ENCODE results near the gene NTM.

Gene NTM

GRCh38 chr11:131808470-131808869 lies 438.1 kb downstream of the NTM start:
- no peak for DNase-seq

DNA sequence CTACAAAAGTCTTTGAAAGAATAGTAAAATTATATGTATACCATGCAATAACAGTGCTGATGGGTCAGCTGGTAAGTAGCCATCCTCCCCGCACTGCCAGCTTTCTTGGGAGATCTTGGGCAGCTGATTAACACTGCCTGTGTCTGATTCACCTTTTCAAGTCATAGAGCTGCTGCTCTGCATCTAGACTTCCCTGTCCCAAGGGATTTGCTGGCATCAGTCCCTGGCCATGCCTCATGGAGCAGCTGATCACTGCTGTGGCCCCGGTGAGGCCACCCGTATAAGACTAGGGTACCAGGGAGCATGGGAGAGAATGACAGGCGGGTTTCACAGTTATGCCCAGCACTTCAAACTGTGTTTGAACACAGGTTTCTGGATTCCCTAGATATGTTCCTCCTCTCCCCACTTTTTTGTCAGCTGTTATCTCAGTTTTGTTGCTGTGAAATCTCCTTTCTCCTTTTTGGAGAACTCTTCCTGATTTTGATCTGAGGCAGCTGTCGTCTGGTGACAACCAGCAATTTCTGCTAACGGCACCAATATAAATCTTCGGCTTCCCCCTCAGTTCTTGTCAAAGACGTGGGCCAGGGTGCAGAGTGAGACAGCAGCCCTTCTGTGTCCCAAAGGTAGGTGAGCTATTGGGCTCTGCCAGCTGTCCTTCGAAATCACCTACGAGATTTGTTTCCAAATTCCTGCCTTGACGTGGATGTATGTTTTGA lies 438.9 kb downstream of the NTM start:
- DNase-seq: no peak

DNA sequence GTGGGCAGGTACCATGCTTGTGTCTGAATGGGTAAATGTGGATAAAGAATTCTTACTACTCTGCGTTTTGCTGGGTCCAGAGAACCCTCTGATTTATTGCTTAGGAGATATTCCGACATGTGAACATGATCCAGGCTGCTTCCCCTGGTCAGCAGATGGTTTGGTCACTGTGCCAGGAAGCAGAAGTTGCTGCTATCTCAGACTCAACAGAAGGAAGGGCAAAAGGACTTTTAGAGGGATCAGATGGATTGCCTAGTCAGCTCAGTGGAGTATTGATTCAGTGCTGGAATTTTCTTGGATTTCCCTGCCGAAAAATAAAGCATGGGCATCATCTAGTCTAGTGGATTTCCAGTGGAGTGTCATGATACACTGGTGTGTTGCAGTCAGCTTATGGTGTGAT lies 440.1 kb downstream of the NTM start:
- no peak for DNase-seq

GRCh38 chr11:131811383-131811782 lies 441.0 kb downstream of the NTM start:
- DNase-seq: no peak

DNA sequence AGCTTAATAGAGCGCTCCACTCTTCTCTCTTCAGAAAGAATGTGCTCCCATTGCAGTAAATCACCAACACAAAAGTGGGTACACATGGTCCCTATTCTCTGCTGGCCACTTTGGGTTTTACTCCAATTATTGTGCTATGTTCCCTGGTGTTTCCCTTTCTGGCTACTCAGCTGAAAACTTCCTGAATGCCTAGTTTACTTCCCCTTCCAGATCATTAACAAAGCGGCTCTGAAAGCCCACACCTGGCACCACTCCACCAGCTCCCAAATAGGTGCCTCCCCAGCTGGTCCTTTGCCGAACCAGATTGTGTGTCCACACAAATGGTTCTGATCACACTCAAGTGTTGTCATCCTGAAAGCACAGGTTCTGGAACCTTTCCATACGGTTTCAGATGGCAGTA lies 443.7 kb downstream of the NTM start:
- no peak for DNase-seq

GRCh38 chr11:131815590-131815989 lies 445.2 kb downstream of the NTM start:
- no peak for DNase-seq

DNA sequence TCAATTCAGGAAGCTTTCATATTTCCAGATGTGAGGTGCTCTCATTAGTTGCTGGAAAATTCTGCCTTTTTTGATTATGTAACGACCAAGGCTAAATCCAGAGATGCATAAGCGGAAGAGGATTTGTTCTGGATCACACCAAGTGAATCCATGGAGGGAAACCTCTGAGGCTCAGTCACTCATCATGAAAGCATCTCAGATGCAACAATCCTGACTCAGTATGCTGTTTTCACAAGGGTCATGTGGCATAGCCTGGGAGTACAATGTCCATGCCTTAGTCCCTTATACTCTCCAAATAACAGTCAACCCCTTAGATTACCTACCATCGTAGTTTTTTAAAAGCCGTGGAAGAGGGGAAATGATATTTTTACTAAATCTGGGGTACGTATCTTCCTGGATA lies 445.6 kb downstream of the NTM start:
- no peak for DNase-seq

DNA sequence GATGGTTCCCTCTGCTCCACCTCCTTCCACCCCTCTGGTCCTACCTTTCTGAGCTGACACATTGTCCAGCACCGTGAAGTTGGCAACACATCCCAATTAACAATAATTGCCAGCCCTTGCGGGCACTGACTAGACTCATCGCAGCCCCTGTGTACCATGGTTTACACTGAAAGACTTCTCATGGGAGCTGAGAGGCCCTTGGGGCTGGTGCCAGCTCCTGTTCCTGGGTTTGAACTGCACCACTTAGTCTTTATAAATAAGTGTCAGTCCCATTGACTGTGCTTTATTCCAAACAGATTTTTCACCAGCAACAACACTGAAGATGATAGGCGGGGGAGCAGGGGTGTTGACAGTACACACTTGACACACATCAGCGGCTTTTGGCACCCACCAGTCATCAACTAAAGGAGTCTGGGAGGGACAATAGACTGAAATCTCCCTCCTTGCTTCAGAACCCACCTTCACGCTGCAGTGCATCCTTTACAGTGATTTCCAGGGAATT lies 447.3 kb downstream of the NTM start:
- DNase-seq: no peak

GRCh38 chr11:131819865-131820264 lies 449.4 kb downstream of the NTM start:
- no peak for DNase-seq

GRCh38 chr11:131822506-131822905 lies 452.1 kb downstream of the NTM start:
- DNase-seq: no peak

DNA sequence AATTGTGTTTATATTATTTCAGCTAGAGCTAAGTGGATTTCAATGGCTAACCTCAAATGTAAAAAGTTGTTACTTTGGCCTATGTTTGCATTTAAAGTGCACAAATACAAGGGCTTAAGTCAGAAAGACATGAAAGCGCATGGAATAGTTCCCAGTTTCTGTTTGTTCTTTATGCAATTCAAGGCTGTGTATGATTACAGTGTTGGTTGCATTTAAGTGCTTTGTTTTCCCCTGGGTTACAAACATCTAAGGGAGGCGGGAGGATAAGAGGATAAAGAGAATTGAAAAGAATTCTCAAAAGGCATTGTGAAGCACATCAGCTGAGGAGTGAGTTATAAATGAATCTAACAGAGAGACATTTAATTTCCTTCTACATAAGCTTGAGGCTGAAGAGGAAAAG lies 453.4 kb downstream of the NTM start:
- no peak for DNase-seq

- DNase-seq: no peak
Measured at GRCh38 chr11:131824771-131825170, 454.4 kb downstream of the NTM start.

DNA sequence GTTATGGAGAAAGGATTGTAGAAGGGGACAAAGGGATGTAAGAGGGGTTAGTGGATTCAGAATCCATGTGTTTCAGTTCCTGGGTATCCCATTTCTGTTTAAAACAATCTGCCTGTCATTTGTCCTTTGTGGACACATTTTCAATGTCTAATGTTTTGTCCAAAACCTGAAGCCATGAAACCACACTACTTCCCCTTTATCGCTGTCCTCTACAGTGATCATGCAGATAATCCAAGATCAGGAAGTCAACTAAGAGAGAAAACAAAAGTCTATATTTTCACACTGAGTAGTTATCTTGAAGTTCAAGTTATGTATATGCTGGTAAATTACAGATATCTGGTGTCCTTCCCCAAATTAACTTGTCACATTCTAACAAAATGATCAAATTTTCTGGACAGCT lies 457.0 kb downstream of the NTM start:
- no peak for DNase-seq

GRCh38 chr11:131829725-131830124 lies 459.3 kb downstream of the NTM start:
- DNase-seq: no peak

DNA sequence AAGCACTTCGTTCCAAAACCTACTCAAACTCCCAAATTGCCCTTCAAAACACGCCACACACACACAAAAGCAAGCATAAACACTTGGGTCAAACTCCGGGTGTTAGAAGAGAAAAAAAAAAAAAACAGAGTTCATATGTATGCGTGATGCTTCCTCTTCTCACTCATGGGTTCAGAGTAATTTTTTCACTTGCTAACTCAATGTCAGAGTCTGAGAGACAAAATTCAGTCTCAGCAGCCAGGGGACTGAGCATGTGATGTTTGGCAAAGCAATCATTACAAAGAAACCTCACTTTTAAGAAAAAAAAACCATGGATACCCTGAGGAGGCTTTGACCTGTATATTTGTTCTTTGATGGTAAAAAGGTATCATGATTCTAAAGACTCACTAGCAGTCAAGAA lies 461.7 kb downstream of the NTM start:
- DNase-seq: no peak

- no peak for DNase-seq
Measured at GRCh38 chr11:131833366-131833765, 463.0 kb downstream of the NTM start.

GRCh38 chr11:131837562-131837961 lies 467.1 kb downstream of the NTM start:
- DNase-seq: no peak

DNA sequence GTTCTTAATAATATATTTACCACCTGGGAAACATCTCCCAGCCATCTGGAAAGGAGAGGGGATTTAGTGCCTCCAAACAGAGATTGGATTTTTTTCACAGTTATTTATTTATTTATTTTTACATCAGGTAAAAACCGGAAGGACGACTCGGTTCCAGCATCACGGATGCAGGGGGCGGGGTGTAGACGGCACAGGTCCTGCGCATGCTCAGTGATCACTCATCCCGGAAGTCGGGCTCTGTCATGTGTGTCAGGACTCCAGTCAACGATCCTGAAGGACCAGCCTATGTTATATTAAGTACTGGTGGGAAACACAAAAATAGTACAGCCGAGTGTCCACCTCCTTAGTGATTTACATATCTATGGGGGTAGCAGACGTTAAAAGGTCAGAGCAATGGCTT lies 467.6 kb downstream of the NTM start:
- DNase-seq: no peak

GRCh38 chr11:131839326-131839725 lies 468.9 kb downstream of the NTM start:
- no peak for DNase-seq

DNA sequence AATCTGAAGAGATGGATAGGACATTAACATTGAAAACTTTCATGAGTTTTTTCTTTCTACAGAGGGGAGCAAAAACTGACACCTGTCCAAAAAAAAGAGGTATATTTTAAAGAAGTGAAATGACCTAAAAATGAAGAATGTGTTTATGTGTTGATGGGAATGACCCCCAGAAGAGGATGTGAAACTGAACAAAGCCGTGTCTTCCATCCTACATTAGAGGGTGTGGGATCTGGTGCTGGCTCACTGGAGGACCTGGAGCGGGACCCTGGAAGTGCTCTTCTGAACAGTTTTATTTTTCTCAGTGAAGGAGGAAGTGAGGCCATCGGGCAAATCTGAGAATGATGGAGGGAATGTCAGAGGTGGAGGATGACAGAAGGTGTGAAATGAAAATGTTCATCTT lies 470.1 kb downstream of the NTM start:
- DNase-seq: no peak

- no peak for DNase-seq
Measured at GRCh38 chr11:131841028-131841427, 470.6 kb downstream of the NTM start.

DNA sequence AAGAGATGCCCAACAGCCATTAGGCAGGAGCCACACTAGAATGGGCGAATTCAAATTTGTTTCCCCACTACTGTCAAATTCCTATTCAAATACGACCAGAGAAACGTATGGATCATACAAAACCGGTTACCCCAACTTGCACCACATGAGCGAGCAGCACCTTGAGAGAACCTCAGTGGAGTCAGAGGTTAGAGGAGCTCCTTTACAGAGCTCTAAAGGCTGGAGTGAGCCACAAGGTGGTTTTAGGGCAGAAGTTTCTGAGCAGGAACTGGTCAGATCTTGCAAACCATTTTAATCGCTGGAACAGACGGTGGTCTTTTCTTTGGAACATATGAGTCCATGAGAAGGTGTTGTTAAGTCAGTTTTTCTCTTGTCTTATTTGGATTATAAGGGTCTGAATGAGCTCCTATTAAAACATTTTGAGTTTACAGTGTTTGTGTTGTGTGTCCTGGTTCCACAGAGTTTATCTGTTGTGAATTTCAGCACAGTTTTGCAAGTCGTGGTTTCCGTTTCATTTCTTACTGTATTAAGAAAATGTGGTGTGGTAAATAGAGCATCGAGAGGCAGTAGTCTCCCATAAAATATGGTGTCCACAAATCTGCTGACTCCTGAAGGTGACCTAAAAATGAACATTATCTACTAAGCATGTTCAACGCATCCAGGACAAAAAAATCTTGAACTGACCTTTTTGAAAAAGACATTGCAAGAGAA lies 471.7 kb downstream of the NTM start:
- DNase-seq: no peak

- DNase-seq: no peak
Measured at GRCh38 chr11:131845255-131845654, 474.8 kb downstream of the NTM start.

GRCh38 chr11:131849485-131849884 lies 479.1 kb downstream of the NTM start:
- DNase-seq: no peak

DNA sequence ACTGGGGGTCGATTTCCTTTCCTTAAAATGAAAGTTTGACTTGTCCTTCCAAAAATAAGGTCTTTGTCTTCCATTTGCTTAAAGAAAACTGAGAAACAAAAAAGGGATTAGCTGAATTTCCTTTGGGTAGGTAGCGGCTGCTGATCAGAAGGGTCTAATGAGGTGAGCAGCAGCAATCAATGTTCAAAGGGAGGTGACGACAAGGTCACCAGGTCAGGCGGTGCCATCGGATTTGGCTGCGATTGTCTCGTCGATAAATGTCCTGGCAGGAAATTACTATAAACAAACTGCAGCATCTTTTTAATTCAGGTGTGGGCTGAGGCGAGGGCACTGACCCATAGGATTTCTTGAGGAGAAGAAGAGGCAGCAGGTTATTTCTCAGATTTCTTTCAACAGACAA lies 480.1 kb downstream of the NTM start:
- no peak for DNase-seq
